Esophagus squamous epithelium (tissue), 5 donors: ENCODE results near the gene CANX. TPM values are rescaled to one million over a fixed set of nuclear protein-coding genes. Genes with fewer than 3 reads are reported as not detected.

Source experiments
- DNase-seq: peaks from one replicate; lab custom pipeline; 2025; lab: John Stamatoyannopoulos, UW
- H3K27ac ChIP-seq, 4 donors: fragments of 200-600 bp; sonication (generic); one replicate each; pipeline ENCODE4 v1.5.1; 2016 to 2019; ENCODE audit warnings: mild to moderate bottlenecking in 1 of 4
- H3K27me3 ChIP-seq, 4 donors: fragments of 200-600 bp; sonication (generic); 1 replicate in 3 of 4; 2 replicates in 1 of 4; pipeline versions ENCODE4 v1.5.1 to v1.6.0; 2017 to 2021; ENCODE audit warnings: antibody characterized with exemption in 1 of 4
- H3K36me3 ChIP-seq, 3 donors: fragments of 200-600 bp; sonication (generic); one replicate each; pipeline ENCODE4 v1.5.1; 2016 to 2019
- H3K4me1 ChIP-seq, 3 donors: fragments of 200-600 bp; sonication (generic); one replicate each; pipeline ENCODE4 v1.5.1; 2017 to 2019
- H3K4me3 ChIP-seq, 4 donors: fragments of 200-600 bp; sonication (generic); 1 replicate in 3 of 4; 2 replicates in 1 of 4; pipeline ENCODE4 v1.5.1; 2016 to 2019; ENCODE audit warnings: mild to moderate bottlenecking in 2 of 4, moderate library complexity in 1 of 4
- H3K9me3 ChIP-seq, 3 donors: fragments of 200-600 bp; sonication (generic); one replicate each; pipeline ENCODE4 v1.5.1; 2016 to 2019
- CTCF ChIP-seq, 6 experiments: fragments of 450-650 bp in 4 of 6; fragments of 200-600 bp in 2 of 6; sonication (generic) in 2 of 6; IDR thresholded peaks; one replicate each; pipeline ENCODE4 v1.5.1; 2016 to 2019; ENCODE audit warnings: antibody characterized with exemption in 6 of 6, mild to moderate bottlenecking in 4 of 6, moderate library complexity in 4 of 6
- POLR2A ChIP-seq, 4 donors: fragments of 450-650 bp; IDR thresholded peaks; one replicate each; pipeline ENCODE4 v1.6.1; 2017; ENCODE audit warnings: antibody characterized with exemption in 4 of 4, mild to moderate bottlenecking in 4 of 4, moderate library complexity in 3 of 4
- WGBS, 2 donors: methylation state at CpG; one replicate each; pipeline ENCODE4 v1.1.5; 2018; 5-methylcytosine and 5-hydroxymethylcytosine counted together
- intact Hi-C: fragments of 100-400 bp; cut with DNase I; formaldehyde crosslinking; loops from one replicate; pipeline ENCODE4 v1.15.0; 2022
- total RNA-seq, 4 donors: library from RNA; depleted of rRNA; stranded (reverse); fragments of >200 nt; gene quantifications; one replicate each; pipeline ENCODE4 v1.1.0, GENCODE V29; 2016
- donor health status: DM: yes; HTN: yes; CAD: no.

CANX gene
- total RNA-seq, 4 donors from 2014 or later, result 200 to 321 (median 252) TPM

DNA sequence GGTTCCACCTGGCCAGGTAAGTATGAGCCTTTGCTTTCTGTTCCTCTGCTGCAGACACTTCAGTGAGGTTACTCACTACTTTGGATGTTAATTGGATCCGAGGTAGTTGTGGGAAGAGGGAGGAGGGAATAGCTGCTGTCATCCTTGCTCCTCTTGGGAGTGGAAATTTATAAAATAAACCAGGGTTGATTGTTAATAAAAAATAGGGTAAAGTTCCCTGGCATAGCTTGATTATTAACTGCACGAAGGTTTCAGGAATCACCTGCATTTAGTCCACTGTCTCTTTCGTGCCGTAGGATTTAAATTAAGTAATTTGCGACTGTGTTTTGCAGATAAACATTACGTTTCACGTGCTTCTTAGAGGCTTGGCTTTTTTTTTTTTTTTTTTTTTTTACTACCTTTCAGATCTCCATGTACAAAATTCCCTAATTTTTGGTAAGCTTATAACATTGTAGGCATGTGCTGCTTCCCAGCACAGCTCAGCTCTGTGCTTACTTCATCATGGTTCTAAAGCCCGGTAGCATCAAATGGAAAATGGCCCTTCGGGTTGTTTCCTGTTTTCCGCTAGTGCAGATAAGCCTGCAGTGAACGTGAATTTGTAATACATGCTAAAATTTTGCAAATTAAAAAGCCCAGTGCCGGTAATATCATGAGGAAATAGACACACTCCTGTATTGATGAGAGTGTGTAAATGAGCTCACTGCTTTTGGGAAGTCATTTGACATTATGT lies 68.1 kb downstream of the CANX start:
- Histone ChIP-seq H3K36me3 (peaks cover 12 to 67% (median 23%) of the 10 kb centered on the region in 3 donors), H3K4me1 (peaks cover 34 to 61% (median 41%) of the 10 kb centered on the region in 3 donors)
- no peak for TF ChIP-seq POLR2A (IDR thresholded peaks at IDR 0.05)
- no peak for TF ChIP-seq CTCF (IDR thresholded peaks at IDR 0.05)

DNA sequence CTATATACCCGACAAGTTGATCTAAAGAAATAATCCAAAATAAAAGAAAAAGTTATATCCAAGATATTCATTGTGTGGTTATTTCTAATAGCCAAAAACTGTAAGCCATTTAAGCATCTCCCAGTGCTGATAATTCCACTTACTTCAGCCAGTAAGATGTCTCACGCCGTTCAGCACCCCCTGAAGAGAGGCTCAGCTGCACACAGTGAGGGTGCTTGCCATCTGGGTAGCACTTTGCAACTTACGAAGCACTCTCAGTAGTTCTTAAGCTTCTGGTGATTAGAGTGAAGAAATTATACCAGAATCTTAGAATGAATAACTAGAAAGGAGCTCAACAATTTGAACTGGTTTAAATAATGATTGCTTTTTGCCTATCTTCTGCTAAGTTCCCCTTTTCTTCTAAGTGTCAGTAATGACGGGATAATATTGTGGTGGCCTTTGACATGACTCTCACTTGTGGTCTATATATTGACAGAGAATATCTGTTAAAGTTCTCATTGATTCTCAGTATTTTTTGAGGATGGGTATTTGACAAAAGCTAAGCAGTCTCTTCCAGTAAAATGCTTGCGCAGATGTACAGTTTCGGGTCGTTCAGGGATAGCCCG lies 68.8 kb downstream of the CANX start:
- Histone ChIP-seq H3K4me1 (peaks cover 28 to 54% (median 34%) of the 10 kb centered on the region in 3 donors), H3K36me3 (peaks cover 19 to 74% (median 29%) of the 10 kb centered on the region in 3 donors), H3K27me3 (no peaks in the 10 kb centered on the region), H3K9me3 (no peaks in the 10 kb centered on the region), H3K4me3 (no peak overlapping the region), H3K27ac (no peak overlapping the region)
- intact Hi-C loops, result no loop called here
- DNase-seq, result no peak
- TF ChIP-seq CTCF (IDR thresholded peaks at IDR 0.05) (no peak), POLR2A (IDR thresholded peaks at IDR 0.05) (no peak)
- 85% methylated on average over 6 to 9 of the region's 9 CpGs for WGBS, 2 donors

More for the DNA sequence above, 68.1 kb downstream of the CANX start:
- H3K27me3 ChIP-seq, result no peaks in the 10 kb centered on the region
- H3K27ac ChIP-seq, result peak overlapping the region in 2 of 4 donors; percentile 36 to 52
- no peak for DNase-seq
- no peaks in the 10 kb centered on the region for H3K9me3 ChIP-seq
- H3K4me3 ChIP-seq, result no peak overlapping the region
- intact Hi-C loops, result no loop called here
- 75 to 77% methylated on average over 12 of the region's 12 CpGs for WGBS, 2 donors

DNA sequence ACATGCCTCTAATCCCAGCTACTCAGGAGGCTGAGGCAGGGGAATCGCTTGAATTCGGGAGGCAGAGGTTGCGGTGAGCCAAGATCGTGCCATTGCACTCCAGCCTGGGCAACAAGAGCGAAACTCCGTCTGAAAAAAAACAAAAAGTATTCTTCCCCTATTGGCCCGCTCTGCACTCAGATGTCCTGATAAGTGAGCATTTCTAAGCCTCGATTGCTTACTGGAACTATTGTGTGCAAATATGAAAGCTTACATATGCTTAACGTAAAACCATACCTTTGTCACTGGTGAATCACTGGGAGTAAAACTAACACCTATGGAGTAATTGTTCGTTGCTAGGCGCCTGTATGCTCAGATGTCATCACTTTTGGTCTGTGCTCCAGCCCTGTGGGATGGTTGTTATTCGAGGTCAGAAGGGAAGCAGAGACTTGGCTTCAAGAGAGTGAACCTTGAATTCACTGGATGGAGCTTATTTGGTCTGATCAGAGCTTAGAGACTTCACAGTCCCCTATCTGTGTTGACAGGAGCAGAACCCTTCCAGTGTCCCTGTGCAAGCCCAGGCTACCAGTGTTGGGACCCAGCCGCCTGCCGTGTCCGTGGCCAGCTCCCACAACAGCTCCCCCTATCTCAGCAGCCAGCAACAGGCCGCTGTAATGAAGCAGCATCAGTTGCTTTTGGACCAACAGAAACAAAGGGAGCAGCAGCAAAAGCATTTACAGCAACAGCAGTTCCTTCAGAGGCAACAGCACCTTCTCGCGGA lies 69.7 kb downstream of the CANX start:
- no peak overlapping the region for H3K27ac ChIP-seq
- no peak for DNase-seq
- H3K36me3 ChIP-seq, result peaks cover 21 to 83% (median 36%) of the 10 kb centered on the region in 3 donors
- peaks cover 19 to 45% (median 25%) of the 10 kb centered on the region in 3 donors for H3K4me1 ChIP-seq
- TF ChIP-seq POLR2A (IDR thresholded peaks at IDR 0.05) (no peak), CTCF (IDR thresholded peaks at IDR 0.05) (no peak)
- WGBS, 2 donors, result 84 to 88% methylated on average over 15 to 16 of the region's 18 CpGs
- no peak overlapping the region for H3K4me3 ChIP-seq
- H3K9me3 ChIP-seq, result no peaks in the 10 kb centered on the region
- intact Hi-C loops, result no loop called here
- no peaks in the 10 kb centered on the region for H3K27me3 ChIP-seq

- Histone ChIP-seq H3K27ac (no peak overlapping the region), H3K36me3 (peaks cover 26 to 91% (median 44%) of the 10 kb centered on the region in 3 donors), H3K4me1 (peaks cover 15 to 37% (median 18%) of the 10 kb centered on the region in 3 donors), H3K9me3 (no peaks in the 10 kb centered on the region), H3K27me3 (no peaks in the 10 kb centered on the region), H3K4me3 (no peak overlapping the region)
- intact Hi-C loops, result no loop called here
- 61 to 79% methylated on average over 3 to 5 of the region's 6 CpGs for WGBS, 2 donors
- TF ChIP-seq CTCF (IDR thresholded peaks at IDR 0.05) (no peak), POLR2A (IDR thresholded peaks at IDR 0.05) (no peak)
- DNase-seq, result no peak
Measured at GRCh38 chr5:179769271-179769670, 70.5 kb downstream of the CANX start.
